Right atrium auricular region (tissue), 2 donors: Measurements from ENCODE around the gene CDK16. TPM values are rescaled to one million over a fixed set of nuclear protein-coding genes. Genes with fewer than 3 reads are reported as not detected.

ENCODE experiments used
- DNase-seq: peaks from one replicate; pipeline ENCODE4 v3.0.0-alpha.2; 2019; ENCODE audit warnings: low spot score
- H3K27ac ChIP-seq, 2 donors: fragments of 200-600 bp; sonication (generic); 1 replicate in 1 of 2; 2 replicates in 1 of 2; pipeline ENCODE4 v1.5.1; 2016 to 2019
- H3K27me3 ChIP-seq, 2 donors: fragments of 200-600 bp; sonication (generic); one replicate each; pipeline versions ENCODE4 v1.5.1 to v1.6.0; 2017 to 2019
- H3K36me3 ChIP-seq: fragments of 200-600 bp; sonication (generic); one replicate; pipeline ENCODE4 v1.5.1; 2016
- H3K4me1 ChIP-seq, 2 donors: fragments of 200-600 bp; sonication (generic); one replicate each; pipeline versions ENCODE4 v1.5.1 to v1.6.0; 2017 to 2019
- H3K4me3 ChIP-seq, 2 donors: fragments of 200-600 bp; sonication (generic); 1 replicate in 1 of 2; 2 replicates in 1 of 2; pipeline ENCODE4 v1.5.1; 2017 to 2019; ENCODE audit warnings: mild to moderate bottlenecking in 1 of 2, moderate library complexity in 1 of 2
- H3K9me3 ChIP-seq, 2 donors: fragments of 200-600 bp; sonication (generic); one replicate each; pipeline ENCODE4 v1.5.1; 2019
- total RNA-seq, 2 donors: library from RNA; depleted of rRNA; stranded (reverse); fragments of >200 nt; gene quantifications; one replicate each; pipeline ENCODE4 v1.1.0, GENCODE V29; 2016
- TF ChIP-seq, protein P1 (sequence below), 2 donors: fragments of 200-600 bp; sonication (generic); IDR thresholded peaks; one replicate each; pipeline ENCODE4 v1.5.1; 2019; ENCODE audit warnings: antibody characterized with exemption in 2 of 2

Gene CDK16
- total RNA-seq, 2 donors from 2014 or later = 128 to 140 TPM

GRCh38 chrX:47217121-47217851, 1.2 kb upstream of the CDK16 start:
- H3K4me1 ChIP-seq = peaks cover 0 to 36% of the 10 kb centered on the region in 2 donors
- peak overlapping the region; percentile 89 for H3K4me3 ChIP-seq
- DNase-seq = no peak
- peak overlapping the region; percentile 77 to 82 for H3K27ac ChIP-seq
- no peaks in the 10 kb centered on the region for H3K27me3 ChIP-seq
- no peaks in the 10 kb centered on the region for H3K9me3 ChIP-seq
- TF ChIP-seq, protein P1, sequence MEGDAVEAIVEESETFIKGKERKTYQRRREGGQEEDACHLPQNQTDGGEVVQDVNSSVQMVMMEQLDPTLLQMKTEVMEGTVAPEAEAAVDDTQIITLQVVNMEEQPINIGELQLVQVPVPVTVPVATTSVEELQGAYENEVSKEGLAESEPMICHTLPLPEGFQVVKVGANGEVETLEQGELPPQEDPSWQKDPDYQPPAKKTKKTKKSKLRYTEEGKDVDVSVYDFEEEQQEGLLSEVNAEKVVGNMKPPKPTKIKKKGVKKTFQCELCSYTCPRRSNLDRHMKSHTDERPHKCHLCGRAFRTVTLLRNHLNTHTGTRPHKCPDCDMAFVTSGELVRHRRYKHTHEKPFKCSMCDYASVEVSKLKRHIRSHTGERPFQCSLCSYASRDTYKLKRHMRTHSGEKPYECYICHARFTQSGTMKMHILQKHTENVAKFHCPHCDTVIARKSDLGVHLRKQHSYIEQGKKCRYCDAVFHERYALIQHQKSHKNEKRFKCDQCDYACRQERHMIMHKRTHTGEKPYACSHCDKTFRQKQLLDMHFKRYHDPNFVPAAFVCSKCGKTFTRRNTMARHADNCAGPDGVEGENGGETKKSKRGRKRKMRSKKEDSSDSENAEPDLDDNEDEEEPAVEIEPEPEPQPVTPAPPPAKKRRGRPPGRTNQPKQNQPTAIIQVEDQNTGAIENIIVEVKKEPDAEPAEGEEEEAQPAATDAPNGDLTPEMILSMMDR (IDR thresholded peaks at IDR 0.05) = no peak
- H3K36me3 ChIP-seq = peaks cover 40% of the 10 kb centered on the region

- TF ChIP-seq, protein P1 (IDR thresholded peaks at IDR 0.05) = no peak
- peak; percentile 98 for DNase-seq
- no peaks in the 10 kb centered on the region for H3K9me3 ChIP-seq
- H3K4me3 ChIP-seq = peak overlapping the region; percentile 89
- H3K27ac ChIP-seq = peak overlapping the region; percentile 94 to 96
- peaks cover 0 to 36% of the 10 kb centered on the region in 2 donors for H3K4me1 ChIP-seq
- H3K36me3 ChIP-seq = peaks cover 35% of the 10 kb centered on the region
- no peaks in the 10 kb centered on the region for H3K27me3 ChIP-seq
Measured at GRCh38 chrX:47217852-47218279, 615 bp upstream of the CDK16 start.

DNA sequence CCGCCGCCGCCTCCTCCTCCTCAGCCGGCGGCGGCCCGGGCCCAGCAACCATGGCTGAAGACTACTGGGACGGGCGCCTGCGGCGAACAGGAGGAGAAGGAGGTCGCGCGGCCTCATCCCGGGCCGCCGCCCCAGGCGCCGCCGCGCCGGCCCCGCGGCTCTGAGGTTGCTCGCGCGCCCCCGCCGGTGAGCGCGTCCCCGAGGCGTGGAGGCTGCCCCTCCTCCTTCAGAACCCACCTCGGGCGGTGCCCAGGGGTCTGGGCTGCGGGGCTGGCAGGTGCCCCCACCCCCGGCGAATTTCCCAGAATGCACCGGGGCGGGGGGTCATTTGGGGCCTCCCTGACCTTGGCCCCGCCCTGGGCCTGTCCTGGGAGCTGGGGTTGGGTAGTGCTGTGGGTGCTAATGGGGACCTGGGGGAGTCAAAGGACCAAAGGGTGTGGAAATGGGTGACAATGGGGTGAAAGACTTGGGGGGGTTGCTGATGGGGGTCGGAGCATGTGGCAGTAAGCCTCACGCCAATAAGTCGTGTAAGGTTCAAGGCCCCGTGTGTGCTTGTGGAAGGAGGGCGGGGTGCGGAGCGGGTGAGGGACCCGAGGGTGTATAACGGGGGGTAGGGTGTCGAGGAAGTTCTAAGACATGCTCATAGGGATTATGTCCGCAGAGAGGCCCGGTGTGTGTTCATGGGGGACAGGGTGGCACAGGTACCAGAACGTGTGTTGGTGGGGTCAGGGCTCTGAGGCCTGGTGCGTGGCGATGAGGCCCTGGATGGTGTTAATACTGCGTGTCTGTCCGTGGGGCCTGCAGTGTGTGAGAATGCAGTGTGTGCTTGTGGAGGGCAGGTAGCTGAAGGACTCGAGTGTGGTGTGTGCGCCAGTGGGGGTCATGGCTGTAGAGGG, 687 bp downstream of the CDK16 start:
- Histone ChIP-seq H3K36me3 (peaks cover 31% of the 10 kb centered on the region), H3K4me3 (peak overlapping the region; percentile 89), H3K9me3 (no peaks in the 10 kb centered on the region), H3K4me1 (peaks cover 0 to 36% of the 10 kb centered on the region in 2 donors), H3K27ac (peak overlapping the region; percentile 94 to 96), H3K27me3 (no peaks in the 10 kb centered on the region)
- TF ChIP-seq, protein P1 (IDR thresholded peaks at IDR 0.05) = no peak
- DNase-seq = no peak

- no peak overlapping the region for H3K27ac ChIP-seq
- peaks cover 0 to 30% of the 10 kb centered on the region in 2 donors for H3K4me1 ChIP-seq
- H3K9me3 ChIP-seq = no peaks in the 10 kb centered on the region
- no peak for DNase-seq
- no peak overlapping the region for H3K4me3 ChIP-seq
- peaks cover 35% of the 10 kb centered on the region for H3K36me3 ChIP-seq
- TF ChIP-seq, protein P1 (IDR thresholded peaks at IDR 0.05) = no peak
- no peaks in the 10 kb centered on the region for H3K27me3 ChIP-seq
Measured at GRCh38 chrX:47221756-47222155, 3.3 kb downstream of the CDK16 start.

DNA sequence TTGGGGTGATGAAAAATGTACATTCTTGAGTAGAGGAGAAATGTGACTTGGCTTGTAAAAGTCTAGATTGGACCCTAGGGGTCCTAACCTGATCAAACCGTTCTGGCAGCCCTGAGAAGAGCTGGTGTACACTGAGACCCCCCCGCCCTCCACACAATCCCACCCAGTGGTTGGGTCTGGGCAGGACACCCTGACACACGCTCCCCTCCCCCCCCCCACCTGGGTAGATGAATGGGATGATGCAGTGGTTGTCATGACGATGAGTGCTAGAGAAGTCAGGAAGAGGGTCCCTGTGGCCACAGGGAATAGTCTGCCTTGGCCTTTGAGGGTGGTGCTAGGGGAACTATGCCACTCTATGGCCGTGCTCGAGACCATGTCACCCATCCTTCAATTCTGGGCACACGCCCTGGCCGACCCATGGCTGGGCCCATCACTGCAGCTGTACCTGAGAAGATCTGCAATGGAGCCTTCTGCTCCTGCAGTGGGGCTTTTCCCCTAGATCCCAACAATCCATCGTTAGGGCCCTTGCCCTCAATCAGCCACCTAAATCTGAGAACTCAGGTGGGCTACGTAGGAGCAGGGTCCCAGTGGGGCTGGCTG, 4.4 kb downstream of the CDK16 start:
- Histone ChIP-seq H3K4me3 (no peak overlapping the region), H3K27ac (no peak overlapping the region), H3K36me3 (peaks cover 44% of the 10 kb centered on the region), H3K4me1 (peaks cover 0 to 22% of the 10 kb centered on the region in 2 donors), H3K27me3 (no peaks in the 10 kb centered on the region), H3K9me3 (no peaks in the 10 kb centered on the region)
- DNase-seq = no peak
- TF ChIP-seq, protein P1 (IDR thresholded peaks at IDR 0.05) = no peak
